HEK293 (cell line): Measurements from ENCODE around the gene GMEB2.

Source experiments
- CTCF ChIA-PET: fragments of 350-600 bp; formaldehyde crosslinking; extraction: SDS; loops from one replicate; lab custom pipeline; 2021; ENCODE audit warnings: antibody characterized with exemption; lab: Yijun Ruan, JAX
- POLR2A ChIA-PET: fragments of 300-600 bp; formaldehyde crosslinking; extraction: SDS; loops from one replicate; lab custom pipeline; 2020; ENCODE audit warnings: antibody characterized with exemption, inconsistent platforms; lab: Yijun Ruan, JAX
- H3K27ac ChIP-seq: fragments of 200-500 bp; sonication (Bioruptor generic); 2 replicates; pipeline ENCODE4 v1.5.1; 2014; ENCODE audit warnings: low read depth, low read length, control low read depth, inconsistent platforms; ENCODE audit errors: extremely low read depth
- H3K36me3 ChIP-seq, 2 experiments: fragments of 200-500 bp in 1 of 2; sonication (Bioruptor generic) in 1 of 2; 1 replicate in 1 of 2; 2 replicates in 1 of 2; pipeline ENCODE4 v1.5.1; 2014 to 2017; ENCODE audit warnings: inconsistent platforms in 2 of 2, low read length in 2 of 2; ENCODE audit not compliant: control insufficient read depth in 2 of 2, insufficient read depth in 1 of 2
- H3K4me1 ChIP-seq: fragments of 200-500 bp; sonication (Bioruptor generic); 2 replicates; pipeline ENCODE4 v1.5.1; 2014; ENCODE audit warnings: mild to moderate bottlenecking, low read length, inconsistent platforms; ENCODE audit not compliant: control insufficient read depth, insufficient read depth
- H3K4me3 ChIP-seq: 2 replicates; pipeline ENCODE4 v1.5.1; 2011; ENCODE audit warnings: low read depth, mild to moderate bottlenecking, control low read depth, low read length, moderate library complexity
- H3K9me3 ChIP-seq: fragments of 200-500 bp; sonication (Bioruptor generic); 2 replicates; pipeline ENCODE4 v1.5.1; 2014; ENCODE audit warnings: low read depth, low read length, inconsistent platforms; ENCODE audit not compliant: control insufficient read depth, insufficient read depth
- EGR2 ChIP-seq: fragments of 450-650 bp; formaldehyde crosslinking; IDR thresholded peaks from 2 replicates; pipeline ENCODE4 v1.5.1; 2016; ENCODE audit warnings: low read depth, missing biosample characterization, missing genetic modification characterization
- HOXC10 ChIP-seq: sonication (generic); formaldehyde crosslinking; IDR thresholded peaks from 2 replicates; pipeline ENCODE4 v1.8.1; 2023; ENCODE audit warnings: mild to moderate bottlenecking, missing genetic modification reagents
- KLF1 ChIP-seq: fragments of 450-650 bp; formaldehyde crosslinking; IDR thresholded peaks from 2 replicates; pipeline ENCODE4 v1.5.1; 2016; ENCODE audit warnings: missing biosample characterization, missing genetic modification characterization
- KLF7 ChIP-seq: fragments of 450-650 bp; formaldehyde crosslinking; IDR thresholded peaks from 2 replicates; pipeline ENCODE4 v1.5.1; 2016; ENCODE audit warnings: missing biosample characterization, missing genetic modification characterization, borderline replicate concordance
- KLF8 ChIP-seq: fragments of 450-650 bp; formaldehyde crosslinking; IDR thresholded peaks from 2 replicates; pipeline ENCODE4 v1.5.1; 2016; ENCODE audit warnings: missing biosample characterization, missing genetic modification characterization
- ZFHX2 ChIP-seq: fragments of 450-650 bp; formaldehyde crosslinking; conservative IDR thresholded peaks from 2 replicates; pipeline ENCODE4 v1.5.1; 2016; ENCODE audit warnings: missing biosample characterization, missing genetic modification characterization
- ZFP3 ChIP-seq: fragments of 450-650 bp; formaldehyde crosslinking; IDR thresholded peaks from 2 replicates; pipeline ENCODE4 v1.5.1; 2016; ENCODE audit warnings: low read depth, missing biosample characterization, missing genetic modification characterization
- ZNF174 ChIP-seq: fragments of 450-650 bp; formaldehyde crosslinking; IDR thresholded peaks from 2 replicates; pipeline ENCODE4 v1.5.0; 2017; ENCODE audit warnings: missing biosample characterization, mild to moderate bottlenecking, missing genetic modification characterization
- ZNF302 ChIP-seq: fragments of 450-650 bp; formaldehyde crosslinking; IDR thresholded peaks from 2 replicates; pipeline ENCODE4 v1.5.1; 2016; ENCODE audit warnings: missing biosample characterization, missing genetic modification characterization, low read depth
- ZNF37A ChIP-seq: fragments of 450-650 bp; IDR thresholded peaks from 2 replicates; pipeline ENCODE4 v1.5.1; 2018; ENCODE audit warnings: missing biosample characterization, missing genetic modification characterization
- ZNF596 ChIP-seq: fragments of 450-650 bp; IDR thresholded peaks from 2 replicates; pipeline ENCODE4 v1.5.0; 2018; ENCODE audit warnings: missing biosample characterization, mild to moderate bottlenecking, missing genetic modification characterization, moderate library complexity
- ZNF623 ChIP-seq: fragments of 450-650 bp; formaldehyde crosslinking; IDR thresholded peaks from 2 replicates; pipeline ENCODE4 v1.5.1; 2016; ENCODE audit warnings: missing biosample characterization, missing genetic modification characterization
- ZNF701 ChIP-seq: fragments of 450-650 bp; formaldehyde crosslinking; IDR thresholded peaks from 2 replicates; pipeline ENCODE4 v1.5.1; 2016; ENCODE audit warnings: missing biosample characterization, missing genetic modification characterization
- ZNF747 ChIP-seq: fragments of 450-650 bp; formaldehyde crosslinking; IDR thresholded peaks from 2 replicates; pipeline ENCODE4 v1.5.1; 2016; ENCODE audit warnings: missing biosample characterization, missing genetic modification characterization
- ZNF837 ChIP-seq: fragments of 450-650 bp; formaldehyde crosslinking; IDR thresholded peaks from 2 replicates; pipeline ENCODE4 v1.5.1; 2016; ENCODE audit warnings: missing biosample characterization, missing genetic modification characterization
- TF ChIP-seq, protein P1 (sequence below): fragments of 450-650 bp; formaldehyde crosslinking; IDR thresholded peaks from 2 replicates; pipeline ENCODE4 v1.5.1; 2016; ENCODE audit warnings: missing biosample characterization, missing genetic modification characterization
- TF ChIP-seq, protein P2 (sequence below): fragments of 450-650 bp; formaldehyde crosslinking; IDR thresholded peaks from 2 replicates; pipeline ENCODE4 v1.5.1; 2016; ENCODE audit warnings: missing biosample characterization, missing genetic modification characterization
- TF ChIP-seq, protein P3 (sequence below): fragments of 450-650 bp; formaldehyde crosslinking; IDR thresholded peaks from 2 replicates; pipeline ENCODE4 v1.5.1; 2016; ENCODE audit warnings: missing biosample characterization, missing genetic modification characterization

Gene GMEB2

DNA sequence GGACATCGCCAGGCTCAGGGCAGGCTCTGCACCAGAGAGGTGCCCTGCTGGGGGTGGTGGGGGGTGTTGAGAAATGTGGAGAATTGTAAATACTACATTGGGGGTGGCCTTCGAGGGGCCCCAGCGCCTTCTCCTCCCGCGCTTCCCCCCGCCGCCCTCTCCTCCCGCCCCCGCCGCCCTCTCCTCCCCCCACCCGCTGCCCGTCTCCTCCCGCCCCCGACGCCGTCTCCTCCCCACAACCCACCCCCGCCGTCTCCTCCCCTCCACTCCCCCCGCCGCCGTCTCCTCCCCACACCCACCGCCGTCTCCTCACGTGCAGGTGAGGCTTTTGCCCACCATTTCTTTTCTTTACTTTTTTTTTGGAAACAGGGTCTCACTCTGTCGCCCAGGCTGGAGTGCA, 77.9 kb downstream of the GMEB2 start:
- no peak for TF ChIP-seq KLF7 (tag by site-specific recombination)
- TF ChIP-seq, protein P1, sequence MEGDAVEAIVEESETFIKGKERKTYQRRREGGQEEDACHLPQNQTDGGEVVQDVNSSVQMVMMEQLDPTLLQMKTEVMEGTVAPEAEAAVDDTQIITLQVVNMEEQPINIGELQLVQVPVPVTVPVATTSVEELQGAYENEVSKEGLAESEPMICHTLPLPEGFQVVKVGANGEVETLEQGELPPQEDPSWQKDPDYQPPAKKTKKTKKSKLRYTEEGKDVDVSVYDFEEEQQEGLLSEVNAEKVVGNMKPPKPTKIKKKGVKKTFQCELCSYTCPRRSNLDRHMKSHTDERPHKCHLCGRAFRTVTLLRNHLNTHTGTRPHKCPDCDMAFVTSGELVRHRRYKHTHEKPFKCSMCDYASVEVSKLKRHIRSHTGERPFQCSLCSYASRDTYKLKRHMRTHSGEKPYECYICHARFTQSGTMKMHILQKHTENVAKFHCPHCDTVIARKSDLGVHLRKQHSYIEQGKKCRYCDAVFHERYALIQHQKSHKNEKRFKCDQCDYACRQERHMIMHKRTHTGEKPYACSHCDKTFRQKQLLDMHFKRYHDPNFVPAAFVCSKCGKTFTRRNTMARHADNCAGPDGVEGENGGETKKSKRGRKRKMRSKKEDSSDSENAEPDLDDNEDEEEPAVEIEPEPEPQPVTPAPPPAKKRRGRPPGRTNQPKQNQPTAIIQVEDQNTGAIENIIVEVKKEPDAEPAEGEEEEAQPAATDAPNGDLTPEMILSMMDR (tag by site-specific recombination): no peak
- TF ChIP-seq ZFP3 (tag by site-specific recombination): no peak
- TF ChIP-seq HOXC10: no peak
- no peak for TF ChIP-seq ZNF596 (tag by site-specific recombination)
- TF ChIP-seq ZNF623: no peak
- no peak for TF ChIP-seq ZNF302 (tag by site-specific recombination)
- no peak for TF ChIP-seq ZNF174 (tag by site-specific recombination)
- TF ChIP-seq, protein P2, sequence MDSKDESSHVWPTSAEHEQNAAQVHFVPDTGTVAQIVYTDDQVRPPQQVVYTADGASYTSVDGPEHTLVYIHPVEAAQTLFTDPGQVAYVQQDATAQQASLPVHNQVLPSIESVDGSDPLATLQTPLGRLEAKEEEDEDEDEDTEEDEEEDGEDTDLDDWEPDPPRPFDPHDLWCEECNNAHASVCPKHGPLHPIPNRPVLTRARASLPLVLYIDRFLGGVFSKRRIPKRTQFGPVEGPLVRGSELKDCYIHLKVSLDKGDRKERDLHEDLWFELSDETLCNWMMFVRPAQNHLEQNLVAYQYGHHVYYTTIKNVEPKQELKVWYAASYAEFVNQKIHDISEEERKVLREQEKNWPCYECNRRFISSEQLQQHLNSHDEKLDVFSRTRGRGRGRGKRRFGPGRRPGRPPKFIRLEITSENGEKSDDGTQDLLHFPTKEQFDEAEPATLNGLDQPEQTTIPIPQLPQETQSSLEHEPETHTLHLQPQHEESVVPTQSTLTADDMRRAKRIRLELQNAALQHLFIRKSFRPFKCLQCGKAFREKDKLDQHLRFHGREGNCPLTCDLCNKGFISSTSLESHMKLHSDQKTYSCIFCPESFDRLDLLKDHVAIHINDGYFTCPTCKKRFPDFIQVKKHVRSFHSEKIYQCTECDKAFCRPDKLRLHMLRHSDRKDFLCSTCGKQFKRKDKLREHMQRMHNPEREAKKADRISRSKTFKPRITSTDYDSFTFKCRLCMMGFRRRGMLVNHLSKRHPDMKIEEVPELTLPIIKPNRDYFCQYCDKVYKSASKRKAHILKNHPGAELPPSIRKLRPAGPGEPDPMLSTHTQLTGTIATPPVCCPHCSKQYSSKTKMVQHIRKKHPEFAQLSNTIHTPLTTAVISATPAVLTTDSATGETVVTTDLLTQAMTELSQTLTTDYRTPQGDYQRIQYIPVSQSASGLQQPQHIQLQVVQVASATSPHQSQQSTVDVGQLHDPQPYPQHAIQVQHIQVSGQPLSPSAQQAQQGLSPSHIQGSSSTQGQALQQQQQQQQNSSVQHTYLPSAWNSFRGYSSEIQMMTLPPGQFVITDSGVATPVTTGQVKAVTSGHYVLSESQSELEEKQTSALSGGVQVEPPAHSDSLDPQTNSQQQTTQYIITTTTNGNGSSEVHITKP (tag by site-specific recombination): no peak
- TF ChIP-seq ZNF837 (tag by site-specific recombination): no peak
- TF ChIP-seq ZNF747 (tag by site-specific recombination): no peak
- no peak for TF ChIP-seq ZNF37A (tag by site-specific recombination)
- CTCF ChIA-PET: no interaction called here
- no peak overlapping the region for H3K4me3 ChIP-seq
- no peak overlapping the region for H3K27ac ChIP-seq
- no peaks in the 10 kb centered on the region for H3K9me3 ChIP-seq
- H3K4me1 ChIP-seq: 0 out of 2 replicates have a peak, but pooled peaks cover 2% of the 10 kb centered on the region
- no peaks in the 10 kb centered on the region for H3K36me3 ChIP-seq
- POLR2A ChIA-PET: no interaction called here

DNA sequence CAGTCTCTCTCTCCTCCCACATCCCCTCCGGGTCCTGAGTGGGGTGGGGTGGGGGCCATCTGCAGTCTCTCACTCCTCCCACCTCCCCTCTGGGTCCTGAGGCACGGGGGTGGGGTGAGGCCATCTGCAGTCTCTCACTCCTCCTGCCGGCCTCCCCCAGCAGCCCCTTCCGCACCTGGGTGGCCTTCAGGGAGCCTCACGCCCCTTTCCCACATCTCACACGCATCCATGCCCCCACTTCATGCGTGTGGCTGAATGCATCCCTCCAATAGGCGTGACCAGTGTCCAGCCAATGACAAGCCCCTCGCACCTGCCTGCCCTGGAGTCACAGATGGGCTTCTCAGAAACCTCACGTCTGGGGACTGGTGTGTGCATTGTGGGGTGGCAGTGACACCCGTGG, 78.4 kb downstream of the GMEB2 start:
- TF ChIP-seq ZNF701 (no peak), EGR2 (tag by site-specific recombination) (0 out of 2 replicates have a peak, but pooled peaks have one; percentile 11), ZFHX2 (tag by site-specific recombination) (peak; percentile 24; the same call in 1 of the 2 replicates), ZNF623 (0 out of 2 replicates have a peak, but pooled peaks have one; percentile 39)
- Histone ChIP-seq H3K9me3 (no peaks in the 10 kb centered on the region), H3K36me3 (no peaks in the 10 kb centered on the region), H3K4me3 (no peak overlapping the region), H3K4me1 (0 out of 2 replicates have a peak, but pooled peaks cover 2% of the 10 kb centered on the region), H3K27ac (no peak overlapping the region)
- ChIA-PET POLR2A (no interaction called here), CTCF (no interaction called here)

DNA sequence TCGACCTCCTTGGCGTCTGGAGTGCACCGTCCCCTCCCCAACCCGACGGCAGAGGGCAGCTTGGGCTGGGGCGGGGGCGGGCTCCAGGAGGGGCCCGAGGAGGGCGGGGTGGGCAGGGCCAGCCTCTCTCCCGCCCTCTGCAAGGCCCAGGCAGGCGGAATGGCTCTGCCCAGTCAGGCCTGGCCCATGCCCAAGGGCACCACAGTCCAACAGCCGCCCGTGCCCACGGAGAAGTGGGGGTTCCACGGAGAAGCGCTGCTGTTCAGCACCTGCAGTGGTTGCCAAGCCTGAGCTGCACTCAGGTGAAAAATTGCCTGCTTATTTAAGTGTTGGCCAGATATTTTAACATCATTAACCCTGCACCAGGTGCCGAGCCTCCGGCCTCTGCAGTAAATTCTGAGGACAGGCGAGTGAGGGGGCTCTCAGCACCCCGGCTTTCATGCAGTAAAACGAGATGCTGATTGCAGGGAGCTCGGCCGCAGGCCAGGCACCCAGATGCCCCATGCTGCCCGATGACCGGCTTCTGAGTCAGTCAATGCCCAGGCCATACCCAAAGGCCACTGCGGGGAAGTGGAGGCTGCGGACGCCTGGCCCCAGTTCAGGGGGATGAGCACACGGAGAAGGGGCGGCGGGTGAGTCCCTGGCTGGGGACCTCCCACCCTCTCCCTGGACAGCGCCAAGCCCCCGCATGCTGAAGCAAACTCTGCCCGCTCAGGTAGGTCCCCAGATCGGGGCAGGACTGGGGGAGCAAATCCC, 79.0 kb downstream of the GMEB2 start, which contains the start of gene SRMS:
SRMS (minus strand) TSS at position 25 of the 756 bp plus-strand sequence. CDS start 286 bp downstream, outside the sequence.
- 0 out of 2 replicates have a peak, but pooled peaks cover 2% of the 10 kb centered on the region for H3K4me1 ChIP-seq
- 0 out of 2 replicates have a peak, but pooled peaks have one; percentile 35 for TF ChIP-seq KLF8 (tag by site-specific recombination)
- TF ChIP-seq KLF1: peak; percentile 44
- TF ChIP-seq, protein P3, sequence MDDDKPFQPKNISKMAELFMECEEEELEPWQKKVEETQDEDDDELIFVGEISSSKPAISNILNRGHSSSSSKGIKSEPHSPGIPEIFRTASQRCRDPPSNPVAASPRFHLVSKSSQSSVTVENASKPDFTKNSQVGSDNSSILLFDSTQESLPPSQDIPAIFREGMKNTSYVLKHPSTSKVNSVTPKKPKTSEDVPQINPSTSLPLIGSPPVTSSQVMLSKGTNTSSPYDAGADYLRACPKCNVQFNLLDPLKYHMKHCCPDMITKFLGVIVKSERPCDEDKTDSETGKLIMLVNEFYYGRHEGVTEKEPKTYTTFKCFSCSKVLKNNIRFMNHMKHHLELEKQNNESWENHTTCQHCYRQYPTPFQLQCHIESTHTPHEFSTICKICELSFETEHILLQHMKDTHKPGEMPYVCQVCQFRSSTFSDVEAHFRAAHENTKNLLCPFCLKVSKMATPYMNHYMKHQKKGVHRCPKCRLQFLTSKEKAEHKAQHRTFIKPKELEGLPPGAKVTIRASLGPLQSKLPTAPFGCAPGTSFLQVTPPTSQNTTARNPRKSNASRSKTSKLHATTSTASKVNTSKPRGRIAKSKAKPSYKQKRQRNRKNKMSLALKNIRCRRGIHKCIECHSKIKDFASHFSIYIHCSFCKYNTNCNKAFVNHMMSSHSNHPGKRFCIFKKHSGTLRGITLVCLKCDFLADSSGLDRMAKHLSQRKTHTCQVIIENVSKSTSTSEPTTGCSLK (tag by site-specific recombination): no peak
- ChIA-PET POLR2A (no interaction called here), CTCF (no interaction called here)
- H3K9me3 ChIP-seq: no peaks in the 10 kb centered on the region
- no peak within 1 kb of the TSS for H3K4me3 ChIP-seq
- no peak within 1 kb of the TSS for H3K27ac ChIP-seq
- no peaks in the 10 kb centered on the region for H3K36me3 ChIP-seq
